ENCODE measurements around the gene HDGF. TPM values are rescaled to one million over a fixed set of nuclear protein-coding genes. Genes with fewer than 3 reads are reported as not detected.

Gene HDGF
- total and polyA plus RNA-seq, 9 of the 15 experiments (the other 6 are each of a cell fraction or from before 2014, with no cell fraction given): 38.8 to 601 (median 400) TPM

DNA sequence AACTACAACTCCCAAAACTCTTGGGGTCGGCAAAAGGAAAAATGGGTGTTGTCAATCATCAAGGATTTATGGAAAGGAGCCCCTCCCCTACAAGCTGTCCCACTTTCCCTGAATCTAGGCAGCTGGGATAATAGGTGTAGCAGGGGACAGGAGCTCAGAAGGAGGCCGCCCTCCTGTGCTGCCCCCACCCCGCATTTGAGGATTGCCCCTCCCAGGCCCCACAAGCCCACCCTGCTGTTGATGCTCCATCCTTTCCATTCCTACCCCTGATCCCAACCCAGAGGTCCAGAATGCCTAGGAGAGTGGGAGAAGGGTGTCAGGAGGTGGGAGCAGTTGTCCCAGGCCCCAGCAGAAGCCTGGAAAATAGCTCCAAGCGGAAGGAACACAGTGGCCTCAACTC is 8.7 kb downstream of the HDGF start:
- Histone ChIP-seq H3K36me3 (ENCODE audit: control insufficient read depth, insufficient read depth, low read length) (peaks cover 72% of the 10 kb centered on the region), H3K27me3 (ENCODE audit: control insufficient read depth in 2 of 2, insufficient read depth in 2 of 2, low read length in 2 of 2) (no peaks in the 10 kb centered on the region), H3K27ac (ENCODE audit: extremely low read depth, low read depth, low read length) (peak overlapping the region; percentile 82; the same call in 2 of the 3 replicates), H3K4me1 (replicated peaks in 1 of 2; ENCODE audit: control insufficient read depth in 2 of 2, insufficient read depth in 2 of 2, low read length in 2 of 2) (peaks cover 36 to 44% of the 10 kb centered on the region in 2 experiments), H3K9me1 (ENCODE audit: control insufficient read depth, insufficient read depth, low read length) (no peaks in the 10 kb centered on the region), H3K4me2 (ENCODE audit: insufficient read depth, low read length) (no peak overlapping the region; the same call in 1 of the 2 replicates), H3K79me2 (ENCODE audit: control insufficient read depth, insufficient read depth, low read length) (peaks cover 62% of the 10 kb centered on the region), H3K9me3 (replicated peaks; ENCODE audit: control insufficient read depth, insufficient read depth, low read depth, low read length) (no peaks in the 10 kb centered on the region), H3K4me3 (no peak overlapping the region), H3K9ac (ENCODE audit: insufficient read depth in 1 of 2, low read depth in 2 of 2, low read length in 2 of 2) (no peak overlapping the region; a peak in 1 of 4 replicates), H4K20me1 (replicated peaks; ENCODE audit: control insufficient read depth, insufficient read depth, low read length) (peaks cover 20% of the 10 kb centered on the region), H2AFZ (ENCODE audit: low read depth, low read length) (no peak overlapping the region)
- TF ChIP-seq HIVEP1 (CRISPR knock-in tag; IDR thresholded peaks at IDR 0.05) (no peak), POLR2AphosphoS5 (IDR thresholded peaks at IDR 0.05; ENCODE audit: control insufficient read depth, insufficient read depth, low read depth, low read length) (0 out of 2 replicates have a peak, but pooled peaks have one; percentile 36)
- CTCF ChIA-PET (ENCODE audit: low intra/inter-chr PET ratio): no interaction called here
- intact Hi-C loops (cut with micrococcal nuclease) (no loop called here), in situ Hi-C loops (cut with MboI) (loop anchor here (25.0 kb wide), 1 partner anchor 1430 kb away; the partner anchor contains the start of genes FDPS, PKLR and RUSC1)
- POLR2A ChIA-PET: interaction anchor here (0.5 to 3.1 kb wide), 6 partner anchors 9 to 1207 kb away, joined by 3 to 49 read pairs (median 3); partner anchors contain the start of genes HDGF, ISG20L2 and METTL25B
- ATAC-seq (no peak), DNase-seq (ENCODE audit: extremely low read depth in 1 of 4, low spot score in 3 of 4) (no peak), FAIRE-seq (no peak)
- BruUV-seq (replicated peaks): no TSS peak
- WGBS (ENCODE audit: insufficient coverage, low coverage, missing lambda C conversion rate): 89% methylated on average over 4 of the region's 4 CpGs

GRCh38 chr1:156742017-156742416 is 9.5 kb downstream of the HDGF start:
- CTCF ChIA-PET (ENCODE audit: low intra/inter-chr PET ratio): no interaction called here
- Histone ChIP-seq H3K27me3 (ENCODE audit: control insufficient read depth in 2 of 2, insufficient read depth in 2 of 2, low read length in 2 of 2) (no peaks in the 10 kb centered on the region), H3K9me3 (replicated peaks; ENCODE audit: control insufficient read depth, insufficient read depth, low read depth, low read length) (no peaks in the 10 kb centered on the region), H3K27ac (ENCODE audit: extremely low read depth, low read depth, low read length) (peak overlapping the region; percentile 82), H2AFZ (ENCODE audit: low read depth, low read length) (no peak overlapping the region), H3K4me3 (no peak overlapping the region; the same call in 1 of the 2 replicates), H3K4me2 (ENCODE audit: insufficient read depth, low read length) (peak overlapping the region; percentile 72), H3K4me1 (replicated peaks in 1 of 2; ENCODE audit: control insufficient read depth in 2 of 2, insufficient read depth in 2 of 2, low read length in 2 of 2) (peaks cover 30 to 37% of the 10 kb centered on the region in 2 experiments), H3K9ac (ENCODE audit: insufficient read depth in 1 of 2, low read depth in 2 of 2, low read length in 2 of 2) (peak overlapping the region; percentile 39 to 87; a peak in 3 of 4 replicates), H3K9me1 (ENCODE audit: control insufficient read depth, insufficient read depth, low read length) (no peaks in the 10 kb centered on the region), H3K36me3 (ENCODE audit: control insufficient read depth, insufficient read depth, low read length) (peaks cover 74% of the 10 kb centered on the region), H4K20me1 (replicated peaks; ENCODE audit: control insufficient read depth, insufficient read depth, low read length) (peaks cover 17% of the 10 kb centered on the region), H3K79me2 (ENCODE audit: control insufficient read depth, insufficient read depth, low read length) (peaks cover 54% of the 10 kb centered on the region)
- DNase-seq (ENCODE audit: extremely low read depth in 1 of 4, low spot score in 3 of 4) (no peak), ATAC-seq (no peak), FAIRE-seq (no peak)
- intact Hi-C loops (cut with micrococcal nuclease) (no loop called here), in situ Hi-C loops (cut with MboI) (loop anchor here (25.0 kb wide), 1 partner anchor 1430 kb away; the partner anchor contains the start of genes FDPS, PKLR and RUSC1)
- POLR2A ChIA-PET: interaction anchor here (0.8 to 3.1 kb wide), 6 partner anchors 10 to 59 kb away, joined by 3 to 49 read pairs (median 6); partner anchors contain the start of genes HDGF, ISG20L2 and METTL25B
- 4% methylated on average over 3 of the region's 3 CpGs for WGBS (ENCODE audit: insufficient coverage, low coverage, missing lambda C conversion rate)
- 0 out of 2 replicates have a peak, but pooled peaks have one; percentile 9 for TF ChIP-seq MAFK (IDR thresholded peaks at IDR 0.05; ENCODE audit: low read length)
- TF ChIP-seq C11orf30 (IDR thresholded peaks at IDR 0.05; ENCODE audit: low read depth): peak; percentile 90
- no peak for TF ChIP-seq CTCFL (IDR thresholded peaks at IDR 0.05; ENCODE audit: borderline replicate concordance, insufficient read depth, low read depth, low read length, poor library complexity, severe bottlenecking)
- TF ChIP-seq NFE2 (IDR thresholded peaks at IDR 0.05; ENCODE audit: low read depth): peak; percentile 71
- TF ChIP-seq ZNF584 (CRISPR knock-in tag; IDR thresholded peaks at IDR 0.05; ENCODE audit: low read depth): 0 out of 2 replicates have a peak, but pooled peaks have one; percentile 4
- TF ChIP-seq PCBP1 (IDR thresholded peaks at IDR 0.05; ENCODE audit: low read depth, low read length, poor library complexity, severe bottlenecking): no peak
- peak; percentile 37; the same call in 1 of the 2 replicates for TF ChIP-seq MAFF (IDR thresholded peaks at IDR 0.05; ENCODE audit: low read length)
- peak; percentile 57; the same call in 1 of the 2 replicates for TF ChIP-seq MAFG (tag; conservative IDR thresholded peaks at IDR 0.05)
- TF ChIP-seq ZNF316 (IDR thresholded peaks at IDR 0.05): peak; percentile 93
- BruUV-seq (replicated peaks): no TSS peak

Measured in K562 (cell line).